Heart left ventricle (tissue), 16 donors: Measurements from ENCODE around the gene ZBTB38. TPM values are rescaled to one million over a fixed set of nuclear protein-coding genes. Genes with fewer than 3 reads are reported as not detected.

Experiments
- ATAC-seq, 4 donors: fragments of 200-7000 bp; cut with Tn5 transposase; one replicate each; pipeline ENCODE4 v1.9.1; 2020 to 2022; ENCODE audit warnings: moderate library complexity in 4 of 4, mild to moderate bottlenecking in 3 of 4, moderate number of reproducible peaks in 1 of 4
- DNase-seq, 5 donors: peaks; one replicate each; pipeline ENCODE4 v3.0.0-alpha.2; 2020
- H3K27ac ChIP-seq, 12 donors: fragments of 200-600 bp; sonication (generic) in 4 of 12; one replicate each; pipeline versions ENCODE4 v1.5.0 to v1.8.0; 2016 to 2022; ENCODE audit warnings: mild to moderate bottlenecking in 2 of 12
- H3K27me3 ChIP-seq, 9 donors: fragments of 200-600 bp; sonication (generic) in 2 of 9; one replicate each; pipeline versions ENCODE4 v1.5.1 to v1.8.0; 2016 to 2022; ENCODE audit warnings: mild to moderate bottlenecking in 3 of 9
- H3K36me3 ChIP-seq, 9 donors: fragments of 200-600 bp; sonication (generic) in 2 of 9; one replicate each; pipeline versions ENCODE4 v1.5.0 to v1.8.0; 2018 to 2022; ENCODE audit warnings: mild to moderate bottlenecking in 2 of 9
- H3K4me1 ChIP-seq, 12 donors: fragments of 200-600 bp; sonication (generic) in 4 of 12; one replicate each; pipeline versions ENCODE4 v1.5.0 to v1.8.0; 2016 to 2022; ENCODE audit warnings: mild to moderate bottlenecking in 3 of 12
- H3K4me3 ChIP-seq, 12 donors: fragments of 200-600 bp; sonication (generic) in 4 of 12; one replicate each; pipeline versions ENCODE4 v1.5.0 to v1.8.0; 2017 to 2022; ENCODE audit warnings: mild to moderate bottlenecking in 9 of 12, moderate library complexity in 4 of 12
- H3K9me3 ChIP-seq, 12 donors: fragments of 200-600 bp; sonication (generic) in 4 of 12; one replicate each; pipeline versions ENCODE4 v1.5.0 to v1.8.0; 2016 to 2022; ENCODE audit warnings: mild to moderate bottlenecking in 1 of 12
- CTCF ChIP-seq, 12 donors: fragments of 200-600 bp; sonication (generic) in 4 of 12; IDR thresholded peaks; one replicate each; pipeline versions ENCODE4 v1.5.0 to v1.8.0; 2018 to 2022; ENCODE audit warnings: antibody characterized with exemption in 12 of 12, mild to moderate bottlenecking in 5 of 12
- POLR2A ChIP-seq, 2 donors: fragments of 450-650 bp; IDR thresholded peaks; one replicate each; pipeline ENCODE4 v1.6.1; 2017; ENCODE audit warnings: antibody characterized with exemption in 2 of 2, mild to moderate bottlenecking in 2 of 2, moderate library complexity in 2 of 2
- WGBS, 4 donors: extraction: QIAGEN DNeasy Blood & Tissue Kit in 2 of 4; methylation state at CpG; one replicate each; pipeline versions ENCODE4 v1.1.5 to v1.1.7; 2013 to 2018; 5-methylcytosine and 5-hydroxymethylcytosine counted together
- intact Hi-C, 10 donors: fragments of 100-400 bp; cut with DNase I; formaldehyde crosslinking; loops; one replicate each; pipeline versions ENCODE4 v1.11.1 to v1.14.2; 2022
- polyA plus RNA-seq, 2 donors: library from polyadenylated mRNA; stranded (reverse); fragments of 200-250 nt; gene quantifications; one replicate each; pipeline ENCODE4 v1.2.3, GENCODE V29; 2013
- total RNA-seq, 9 donors: library from RNA; depleted of rRNA in 2 of 9; stranded (reverse); fragments of >200 nt in 2 of 9; fragmentation: NEBNext Ultra II Directional in 3 of 9; extraction: Animal tissue kit (Norgen Biotek cat#: 25700) in 3 of 9; gene quantifications; one replicate each; pipeline versions ENCODE4 v1.1.0 to v1.2.4, GENCODE V29; 2016 to 2023
- donor health status: ischemic (EF 13 %, LVEDD 7.1; RV severe dilation, severe dysfunction).
- donor health status: healthy with polysubstance abuse.
- donor health status: DM: no; HTN: yes; CAD: no.
- donor health status: DM: no; HTN: no; CAD: no.
- donor health status: ischemic (EF 25% LVEDD 6.9; RV normal size, moderate dysfunction).
- donor health status: ischemic (EF 25% LVEDD 5.7; RV mildly dilated, moderate dysfunction).
- donor health status: healthy.
- donor health status: DM: yes; HTN: yes; CAD: no.
- donor health status: ischemic (EF 35%, LVEDD 5.7; RV mildly dilated, moderate dysfunction).
- donor health status: nonischemic (EF 11% LVEDD 7.7; RV severe dilation, severe dysfunction).
- donor health status: DM: yes; HTN: yes; CAD: no.
- donor health status: PGD.
- donor health status: ischemic (EF 29% LVEDD 5.4; RV normal size, mild dysfunction).
- donor health status: nonischemic (EF 23%, LVEDD 6.1; RV moderate dilation, normal function).

Gene ZBTB38
- total and polyA plus RNA-seq, 11 donors: 15.5 to 189 (median 128) TPM

DNA sequence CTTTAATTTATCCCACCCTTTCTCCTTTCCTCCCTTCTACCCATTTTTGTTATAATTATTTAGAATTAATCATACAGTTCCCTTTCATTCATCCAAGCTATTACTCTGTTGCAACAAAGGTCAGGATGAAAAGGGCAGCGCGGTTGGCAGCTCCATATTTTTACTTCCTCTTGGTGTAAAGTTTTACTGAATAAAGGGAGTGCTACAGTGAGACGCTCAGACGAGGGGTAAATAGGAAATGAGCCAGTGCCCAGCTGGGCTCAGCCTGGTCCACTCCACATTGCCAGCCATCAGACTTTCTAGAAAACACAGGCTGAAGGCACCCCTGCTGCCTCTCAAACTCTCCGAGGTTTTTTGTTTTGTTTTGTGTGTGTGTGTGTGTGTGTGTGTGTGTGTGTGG, 21.9 kb upstream of the ZBTB38 start:
- ATAC-seq: no peak
- intact Hi-C loops: no loop called here
- Histone ChIP-seq H3K27me3 (no peaks in the 10 kb centered on the region), H3K36me3 (no peaks in the 10 kb centered on the region), H3K9me3 (peaks cover 0 to 7% (median 0%) of the 10 kb centered on the region in 12 donors), H3K27ac (no peak overlapping the region), H3K4me3 (no peak overlapping the region), H3K4me1 (no peaks in the 10 kb centered on the region)
- 64 to 72% (median 68%) methylated on average over 5 of the region's 5 CpGs for WGBS, 4 donors
- no peak for DNase-seq
- TF ChIP-seq POLR2A (IDR thresholded peaks at IDR 0.05) (no peak), CTCF (IDR thresholded peaks at IDR 0.05) (no peak)

DNA sequence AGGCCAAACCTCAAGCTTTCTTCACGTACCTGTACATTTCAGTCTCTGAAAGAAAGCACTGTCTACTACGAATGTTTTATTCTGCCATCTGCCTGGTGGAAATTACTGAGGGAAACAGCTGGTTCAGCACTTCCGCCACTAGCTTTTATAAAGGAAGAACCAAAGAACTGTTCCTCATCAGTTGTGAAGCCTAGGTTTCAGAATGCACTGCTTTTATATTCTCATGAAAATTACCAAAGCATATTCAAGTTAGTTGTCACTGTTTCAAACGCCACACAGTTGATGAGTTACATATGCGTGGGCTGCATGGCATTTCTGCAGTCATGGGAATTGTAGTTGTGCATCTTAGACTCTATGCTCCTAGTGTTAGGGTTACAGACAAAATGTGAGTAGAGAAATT, 21.5 kb upstream of the ZBTB38 start:
- WGBS, 4 donors: 79 to 87% (median 86%) methylated on average over 5 of the region's 5 CpGs
- Histone ChIP-seq H3K4me3 (no peak overlapping the region), H3K27me3 (no peaks in the 10 kb centered on the region), H3K9me3 (peaks cover 0 to 7% (median 0%) of the 10 kb centered on the region in 12 donors), H3K4me1 (no peaks in the 10 kb centered on the region), H3K36me3 (no peaks in the 10 kb centered on the region), H3K27ac (no peak overlapping the region)
- DNase-seq (no peak), ATAC-seq (no peak)
- TF ChIP-seq CTCF (IDR thresholded peaks at IDR 0.05): no peak
- no peak for TF ChIP-seq POLR2A (IDR thresholded peaks at IDR 0.05)
- intact Hi-C loops: no loop called here

GRCh38 chr3:141348837-141349236, 19.5 kb upstream of the ZBTB38 start:
- H3K27ac ChIP-seq: no peak overlapping the region
- no peak overlapping the region for H3K4me3 ChIP-seq
- H3K9me3 ChIP-seq: peaks cover 0 to 7% (median 0%) of the 10 kb centered on the region in 12 donors
- DNase-seq (no peak), ATAC-seq (no peak)
- no peaks in the 10 kb centered on the region for H3K36me3 ChIP-seq
- H3K4me1 ChIP-seq: no peaks in the 10 kb centered on the region
- H3K27me3 ChIP-seq: no peaks in the 10 kb centered on the region
- intact Hi-C loops: no loop called here
- whole genome bisulfite sequencing, 4 donors: 82 to 92% (median 84%) methylated on average over 1 of the region's 1 CpG
- TF ChIP-seq POLR2A (IDR thresholded peaks at IDR 0.05): no peak
- no peak for TF ChIP-seq CTCF (IDR thresholded peaks at IDR 0.05)

GRCh38 chr3:141349711-141350110, 18.6 kb upstream of the ZBTB38 start:
- ATAC-seq: no peak
- intact Hi-C loops: loop anchor here in 3 of 10 donors (5.0 to 10.0 kb wide), 4 partner anchors 32 to 215 kb away; no protein-coding TSS in a partner anchor
- WGBS, 4 donors: 90 to 96% (median 93%) methylated on average over 2 of the region's 2 CpGs
- no peaks in the 10 kb centered on the region for H3K36me3 ChIP-seq
- no peaks in the 10 kb centered on the region for H3K4me1 ChIP-seq
- no peak for DNase-seq
- H3K4me3 ChIP-seq: no peak overlapping the region
- no peak overlapping the region for H3K27ac ChIP-seq
- TF ChIP-seq CTCF (IDR thresholded peaks at IDR 0.05) (no peak), POLR2A (IDR thresholded peaks at IDR 0.05) (no peak)
- peaks cover 0 to 7% (median 0%) of the 10 kb centered on the region in 12 donors for H3K9me3 ChIP-seq
- no peaks in the 10 kb centered on the region for H3K27me3 ChIP-seq
